Measurements from ENCODE around the gene CEBPE.

Gene CEBPE

GRCh38 chr14:23091294-23092225 is 27.5 kb downstream of the CEBPE start:
- DNase-seq (ENCODE audit: low read depth, low spot score): no peak
- H3K4me3 ChIP-seq (ENCODE audit: low read length): no peak overlapping the region

- H3K4me3 ChIP-seq (ENCODE audit: low read length): no peak overlapping the region
- DNase-seq (ENCODE audit: low read depth, low spot score): no peak
Observed at GRCh38 chr14:23090254-23090636, 28.8 kb downstream of the CEBPE start.

GRCh38 chr14:23089498-23090253 is 29.4 kb downstream of the CEBPE start:
- DNase-seq (ENCODE audit: low read depth, low spot score): no peak
- H3K4me3 ChIP-seq (ENCODE audit: low read length): no peak overlapping the region

GRCh38 chr14:23086565-23086964 is 32.5 kb downstream of the CEBPE start:
- no peak for DNase-seq (ENCODE audit: low read depth, low spot score)

GRCh38 chr14:23085458-23085857 is 33.6 kb downstream of the CEBPE start:
- no peak for DNase-seq (ENCODE audit: low read depth, low spot score)
- H3K4me3 ChIP-seq (ENCODE audit: low read length): no peak overlapping the region

More at GRCh38 chr14:23086565-23086964, 32.5 kb downstream of the CEBPE start:
- H3K4me3 ChIP-seq (ENCODE audit: low read length): no peak overlapping the region

- no peak for DNase-seq (ENCODE audit: low read depth, low spot score)
- no peak overlapping the region for H3K4me3 ChIP-seq (ENCODE audit: low read length)
Observed at GRCh38 chr14:23080474-23080873, 38.6 kb downstream of the CEBPE start.

GRCh38 chr14:23079716-23080115 is 39.3 kb downstream of the CEBPE start:
- H3K4me3 ChIP-seq (ENCODE audit: low read length): no peak overlapping the region
- no peak for DNase-seq (ENCODE audit: low read depth, low spot score)

GRCh38 chr14:23078692-23079116 is 40.4 kb downstream of the CEBPE start:
- no peak overlapping the region for H3K4me3 ChIP-seq (ENCODE audit: low read length)
- no peak for DNase-seq (ENCODE audit: low read depth, low spot score)

GRCh38 chr14:23077962-23078361 is 41.1 kb downstream of the CEBPE start:
- no peak for DNase-seq (ENCODE audit: low read depth, low spot score)
- no peak overlapping the region for H3K4me3 ChIP-seq (ENCODE audit: low read length)

GRCh38 chr14:23076785-23077408 is 42.2 kb downstream of the CEBPE start:
- no peak overlapping the region for H3K4me3 ChIP-seq (ENCODE audit: low read length)
- no peak for DNase-seq (ENCODE audit: low read depth, low spot score)

- no peak for DNase-seq (ENCODE audit: low read depth, low spot score)
- H3K4me3 ChIP-seq (ENCODE audit: low read length): no peak overlapping the region
Observed at GRCh38 chr14:23074906-23075305, 44.1 kb downstream of the CEBPE start.

GRCh38 chr14:23071921-23072539 is 47.0 kb downstream of the CEBPE start:
- H3K4me3 ChIP-seq (ENCODE audit: low read length): peak overlapping the region; percentile 96
- no peak for DNase-seq (ENCODE audit: low read depth, low spot score)

GRCh38 chr14:23071244-23071920 is 47.7 kb downstream of the CEBPE start:
- peak overlapping the region; percentile 96 for H3K4me3 ChIP-seq (ENCODE audit: low read length)
- DNase-seq (ENCODE audit: low read depth, low spot score): peak; percentile 91

GRCh38 chr14:23070262-23071129 is 48.6 kb downstream of the CEBPE start:
- no peak for DNase-seq (ENCODE audit: low read depth, low spot score)
- H3K4me3 ChIP-seq (ENCODE audit: low read length): peak overlapping the region; percentile 96

- no peak for DNase-seq (ENCODE audit: low read depth, low spot score)
Observed at GRCh38 chr14:23069413-23069806, 49.6 kb downstream of the CEBPE start.

GRCh38 chr14:23068789-23069412 is 50.2 kb downstream of the CEBPE start:
- DNase-seq (ENCODE audit: low read depth, low spot score): peak; percentile 87
- H3K4me3 ChIP-seq (ENCODE audit: low read length): no peak overlapping the region

More at GRCh38 chr14:23069413-23069806, 49.6 kb downstream of the CEBPE start:
- H3K4me3 ChIP-seq (ENCODE audit: low read length): no peak overlapping the region

Measured in Jurkat, Clone E6-1 (cell line).